Endodermal cell (in vitro differentiated cells): ENCODE measurements around the gene CCNQ. TPM values are rescaled to one million over a fixed set of nuclear protein-coding genes. Genes with fewer than 3 reads are reported as not detected.

ENCODE experiments used
- DNase-seq: peaks from one replicate; pipeline ENCODE4 v3.0.0-alpha.2; 2017
- H3K27ac ChIP-seq: 2 replicates; pipeline ENCODE4 v1.5.1; 2013; ENCODE audit warnings: mild to moderate bottlenecking, low read depth, low read length, moderate library complexity
- H3K27me3 ChIP-seq: 2 replicates; pipeline ENCODE4 v1.6.1; 2013; ENCODE audit warnings: mild to moderate bottlenecking, low read length, moderate library complexity; ENCODE audit not compliant: insufficient read depth, control insufficient read depth, poor library complexity, severe bottlenecking
- H3K36me3 ChIP-seq: 2 replicates; pipeline ENCODE4 v1.7.0; 2013; ENCODE audit warnings: mild to moderate bottlenecking, low read length, moderate library complexity; ENCODE audit not compliant: control insufficient read depth, insufficient read depth
- H3K4me1 ChIP-seq: one replicate; pipeline ENCODE4 v1.7.0; 2013; ENCODE audit warnings: low read length; ENCODE audit not compliant: control insufficient read depth, insufficient read depth
- H3K4me3 ChIP-seq: 2 replicates; pipeline ENCODE4 v1.5.1; 2013; ENCODE audit warnings: mild to moderate bottlenecking, low read length, moderate library complexity
- H3K9ac ChIP-seq: 2 replicates; pipeline ENCODE4 v1.6.1; 2013; ENCODE audit warnings: mild to moderate bottlenecking, low read length, moderate library complexity; ENCODE audit not compliant: poor library complexity, severe bottlenecking; ENCODE audit errors: extremely low read depth
- H3K9me3 ChIP-seq: 2 replicates; pipeline ENCODE4 v1.6.1; 2013; ENCODE audit warnings: mild to moderate bottlenecking, low read length, moderate library complexity; ENCODE audit not compliant: control insufficient read depth
- H3K27ac Mint-ChIP-seq: 2 replicates; pipeline ENCODE4 v1.8.0; 2020; ENCODE audit warnings: mixed read lengths
- H3K27me3 Mint-ChIP-seq: 2 replicates; pipeline ENCODE4 v1.8.0; 2021; ENCODE audit warnings: mild to moderate bottlenecking, mixed read lengths; ENCODE audit not compliant: insufficient read depth
- H3K36me3 Mint-ChIP-seq: 2 replicates; pipeline ENCODE4 v1.8.0; 2020; ENCODE audit warnings: low read depth, mixed read lengths
- H3K4me1 Mint-ChIP-seq: 2 replicates; pipeline ENCODE4 v1.8.0; 2020; ENCODE audit warnings: mixed read lengths
- H3K4me3 Mint-ChIP-seq: 2 replicates; pipeline ENCODE4 v1.8.0; 2020; ENCODE audit warnings: mild to moderate bottlenecking, moderate library complexity, mixed read lengths
- H3K9me3 Mint-ChIP-seq: 2 replicates; pipeline ENCODE4 v1.8.0; 2020; ENCODE audit warnings: mild to moderate bottlenecking, mixed read lengths
- WGBS, 2 experiments: methylation state at CpG; one replicate each; pipeline versions ENCODE4 v1.1.5 to v1.1.7; 2013; ENCODE audit warnings: missing lambda C conversion rate in 2 of 2, mixed read lengths in 1 of 2; ENCODE audit not compliant: insufficient coverage in 1 of 2, insufficient read length in 1 of 2; 5-methylcytosine and 5-hydroxymethylcytosine counted together
- total RNA-seq, 2 donors: library from RNA; stranded (reverse); fragmentation: NEBNext Ultra II Directional in 1 of 2; extraction: Animal tissue kit (Norgen Biotek cat#: 25700) in 1 of 2; gene quantifications; 2 replicates in 1 of 2; 3 replicates in 1 of 2; pipeline ENCODE4 v1.2.1, GENCODE V29; 2021
- TF ChIP-seq, protein P1 (sequence below): fragments of 200-600 bp; sonication (generic); conservative IDR thresholded peaks from 2 replicates; pipeline ENCODE4 v1.5.0; 2021; ENCODE audit warnings: antibody characterized with exemption, mild to moderate bottlenecking

CCNQ gene
- total RNA-seq, 2 donors from 2014 or later = 17.1 to 20.8 TPM

DNA sequence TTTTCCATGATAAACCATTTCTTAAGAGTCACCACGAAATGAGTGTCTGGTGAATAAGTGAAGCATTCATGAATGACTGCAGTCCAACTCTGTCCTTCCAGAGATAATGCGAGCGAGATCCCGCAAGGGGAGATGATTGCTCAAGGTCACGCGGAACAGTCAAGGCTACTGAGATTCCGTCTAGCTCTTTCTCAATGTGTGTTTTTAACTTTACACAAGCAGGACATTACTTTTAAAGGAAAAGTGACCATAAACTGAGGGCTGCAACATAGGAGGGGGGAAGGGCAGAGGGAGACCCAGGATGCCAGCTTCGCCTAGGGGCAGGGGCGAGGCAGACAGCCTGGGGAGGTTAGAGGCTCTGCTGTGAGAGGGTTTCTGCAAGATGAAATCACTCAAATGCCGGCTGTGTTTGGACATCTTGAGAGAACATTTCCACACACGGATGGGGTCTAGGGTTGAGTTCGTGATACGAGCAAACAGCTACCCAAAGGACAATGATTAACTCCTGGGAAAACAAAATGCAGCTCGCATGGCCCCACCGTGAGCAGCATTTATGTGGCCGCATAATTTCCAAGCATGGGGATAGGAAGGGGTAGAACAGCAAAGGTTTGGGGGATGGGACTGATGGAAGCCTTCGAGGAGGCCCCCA is 23.8 kb upstream of the CCNQ start:
- Histone ChIP-seq H3K9ac (no peak overlapping the region), H3K36me3 (no peaks in the 10 kb centered on the region), H3K4me1 (no peaks in the 10 kb centered on the region), H3K4me3 (no peak overlapping the region), H3K27me3 (peaks cover 12% of the 10 kb centered on the region), H3K27ac (no peak overlapping the region), H3K9me3 (no peaks in the 10 kb centered on the region)
- no peak for DNase-seq
- no peak overlapping the region for H3K27ac Mint-ChIP-seq
- WGBS, 2 experiments = 90 to 97% methylated on average over 9 to 17 of the region's 17 CpGs
- H3K4me3 Mint-ChIP-seq = no peak overlapping the region
- H3K36me3 Mint-ChIP-seq = no peaks in the 10 kb centered on the region
- TF ChIP-seq, protein P1, sequence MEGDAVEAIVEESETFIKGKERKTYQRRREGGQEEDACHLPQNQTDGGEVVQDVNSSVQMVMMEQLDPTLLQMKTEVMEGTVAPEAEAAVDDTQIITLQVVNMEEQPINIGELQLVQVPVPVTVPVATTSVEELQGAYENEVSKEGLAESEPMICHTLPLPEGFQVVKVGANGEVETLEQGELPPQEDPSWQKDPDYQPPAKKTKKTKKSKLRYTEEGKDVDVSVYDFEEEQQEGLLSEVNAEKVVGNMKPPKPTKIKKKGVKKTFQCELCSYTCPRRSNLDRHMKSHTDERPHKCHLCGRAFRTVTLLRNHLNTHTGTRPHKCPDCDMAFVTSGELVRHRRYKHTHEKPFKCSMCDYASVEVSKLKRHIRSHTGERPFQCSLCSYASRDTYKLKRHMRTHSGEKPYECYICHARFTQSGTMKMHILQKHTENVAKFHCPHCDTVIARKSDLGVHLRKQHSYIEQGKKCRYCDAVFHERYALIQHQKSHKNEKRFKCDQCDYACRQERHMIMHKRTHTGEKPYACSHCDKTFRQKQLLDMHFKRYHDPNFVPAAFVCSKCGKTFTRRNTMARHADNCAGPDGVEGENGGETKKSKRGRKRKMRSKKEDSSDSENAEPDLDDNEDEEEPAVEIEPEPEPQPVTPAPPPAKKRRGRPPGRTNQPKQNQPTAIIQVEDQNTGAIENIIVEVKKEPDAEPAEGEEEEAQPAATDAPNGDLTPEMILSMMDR = no peak
- H3K9me3 Mint-ChIP-seq = peaks cover 57% of the 10 kb centered on the region
- H3K4me1 Mint-ChIP-seq = no peaks in the 10 kb centered on the region
- peaks cover 12% of the 10 kb centered on the region for H3K27me3 Mint-ChIP-seq

DNA sequence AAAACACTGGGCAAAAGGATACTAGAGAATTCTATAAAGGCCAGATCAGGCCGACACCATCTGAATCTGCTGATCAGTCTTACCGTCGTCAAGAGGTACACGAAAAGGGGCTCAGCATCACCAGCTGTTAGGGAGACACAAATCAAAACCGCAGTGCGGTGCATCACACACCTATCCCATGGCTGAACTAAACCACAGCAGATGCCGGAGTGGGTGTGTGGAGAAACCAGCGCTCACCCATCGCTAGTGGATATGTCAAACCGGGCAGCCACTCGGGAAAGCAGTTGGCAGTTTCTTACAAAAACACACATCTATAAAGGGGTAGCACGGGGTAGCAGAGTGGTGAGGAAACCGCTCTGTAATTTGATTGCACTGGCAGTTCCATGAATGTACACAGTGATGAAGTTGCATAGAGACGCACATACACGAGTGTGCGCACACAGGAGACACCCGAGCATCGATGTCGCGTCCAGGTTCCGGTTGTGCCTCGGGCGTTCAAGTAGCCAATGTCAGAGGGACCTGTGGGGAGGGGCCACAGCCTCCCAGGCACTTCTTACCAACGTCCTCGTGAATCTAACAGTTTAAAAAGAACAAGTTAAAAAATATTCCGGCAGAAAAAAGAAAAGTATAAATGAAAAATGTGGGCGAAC is 23.1 kb upstream of the CCNQ start:
- TF ChIP-seq, protein P1 = no peak
- peaks cover 61% of the 10 kb centered on the region for H3K9me3 Mint-ChIP-seq
- no peaks in the 10 kb centered on the region for H3K4me1 ChIP-seq
- no peak for DNase-seq
- no peaks in the 10 kb centered on the region for H3K36me3 Mint-ChIP-seq
- H3K4me3 Mint-ChIP-seq = no peak overlapping the region
- no peak overlapping the region for H3K9ac ChIP-seq
- H3K36me3 ChIP-seq = no peaks in the 10 kb centered on the region
- no peak overlapping the region for H3K27ac ChIP-seq
- H3K27me3 ChIP-seq = peaks cover 19% of the 10 kb centered on the region
- WGBS, 2 experiments = 92 to 94% methylated on average over 11 to 27 of the region's 27 CpGs
- H3K4me3 ChIP-seq = no peak overlapping the region
- no peaks in the 10 kb centered on the region for H3K9me3 ChIP-seq
- peaks cover 18% of the 10 kb centered on the region for H3K27me3 Mint-ChIP-seq
- H3K27ac Mint-ChIP-seq = no peak overlapping the region
- H3K4me1 Mint-ChIP-seq = no peaks in the 10 kb centered on the region

- 82% methylated on average over 3 of the region's 5 CpGs; no CpG with 5 or more reads in 1 of the 2 experiments for WGBS, 2 experiments
- Histone ChIP-seq H3K4me1 (no peaks in the 10 kb centered on the region), H3K4me3 (no peak overlapping the region), H3K27ac (no peak overlapping the region), H3K9ac (no peak overlapping the region), H3K27me3 (peaks cover 33% of the 10 kb centered on the region), H3K36me3 (no peaks in the 10 kb centered on the region), H3K9me3 (no peaks in the 10 kb centered on the region)
- no peak overlapping the region for H3K4me3 Mint-ChIP-seq
- DNase-seq = no peak
- TF ChIP-seq, protein P1 = no peak
- no peaks in the 10 kb centered on the region for H3K4me1 Mint-ChIP-seq
- H3K27me3 Mint-ChIP-seq = peaks cover 28% of the 10 kb centered on the region
- no peaks in the 10 kb centered on the region for H3K36me3 Mint-ChIP-seq
- peaks cover 67% of the 10 kb centered on the region for H3K9me3 Mint-ChIP-seq
- no peak overlapping the region for H3K27ac Mint-ChIP-seq
These were observed 21.6 kb upstream of the CCNQ start for GRCh38 chrX:153620576-153620975.
